HEK293 (cell line): ENCODE results near the gene NBDY.
A peak's percentile ranks its signal among the peaks of the same experiment; 100 is the strongest.

ENCODE experiments used
- CTCF ChIA-PET: fragments of 350-600 bp; formaldehyde crosslinking; extraction: SDS; loops from one replicate; lab custom pipeline; 2021; ENCODE audit warnings: antibody characterized with exemption; lab: Yijun Ruan, JAX
- POLR2A ChIA-PET: fragments of 300-600 bp; formaldehyde crosslinking; extraction: SDS; loops from one replicate; lab custom pipeline; 2020; ENCODE audit warnings: antibody characterized with exemption, inconsistent platforms; lab: Yijun Ruan, JAX
- H3K27ac ChIP-seq: fragments of 200-500 bp; sonication (Bioruptor generic); 2 replicates; pipeline ENCODE4 v1.5.1; 2014; ENCODE audit warnings: low read depth, low read length, control low read depth, inconsistent platforms; ENCODE audit errors: extremely low read depth
- H3K36me3 ChIP-seq, 2 experiments: fragments of 200-500 bp in 1 of 2; sonication (Bioruptor generic) in 1 of 2; 1 replicate in 1 of 2; 2 replicates in 1 of 2; pipeline ENCODE4 v1.5.1; 2014 to 2017; ENCODE audit warnings: inconsistent platforms in 2 of 2, low read length in 2 of 2; ENCODE audit not compliant: control insufficient read depth in 2 of 2, insufficient read depth in 1 of 2
- H3K4me1 ChIP-seq: fragments of 200-500 bp; sonication (Bioruptor generic); 2 replicates; pipeline ENCODE4 v1.5.1; 2014; ENCODE audit warnings: mild to moderate bottlenecking, low read length, inconsistent platforms; ENCODE audit not compliant: control insufficient read depth, insufficient read depth
- H3K4me3 ChIP-seq: 2 replicates; pipeline ENCODE4 v1.5.1; 2011; ENCODE audit warnings: low read depth, mild to moderate bottlenecking, control low read depth, low read length, moderate library complexity
- H3K9me3 ChIP-seq: fragments of 200-500 bp; sonication (Bioruptor generic); 2 replicates; pipeline ENCODE4 v1.5.1; 2014; ENCODE audit warnings: low read depth, low read length, inconsistent platforms; ENCODE audit not compliant: control insufficient read depth, insufficient read depth
- BCL11A ChIP-seq: fragments of 450-650 bp; formaldehyde crosslinking; IDR thresholded peaks from 2 replicates; pipeline ENCODE4 v1.5.1; 2016; ENCODE audit warnings: low read depth, missing biosample characterization, missing genetic modification characterization
- EGR2 ChIP-seq: fragments of 450-650 bp; formaldehyde crosslinking; IDR thresholded peaks from 2 replicates; pipeline ENCODE4 v1.5.1; 2016; ENCODE audit warnings: low read depth, missing biosample characterization, missing genetic modification characterization
- FEZF1 ChIP-seq: fragments of 450-650 bp; formaldehyde crosslinking; IDR thresholded peaks from 2 replicates; pipeline ENCODE4 v1.5.1; 2016; ENCODE audit warnings: missing biosample characterization, missing genetic modification characterization
- GLIS2 ChIP-seq: fragments of 450-650 bp; formaldehyde crosslinking; IDR thresholded peaks from 2 replicates; pipeline ENCODE4 v1.5.1; 2016; ENCODE audit warnings: missing biosample characterization, missing genetic modification characterization
- IKZF3 ChIP-seq: fragments of 450-650 bp; IDR thresholded peaks from 2 replicates; pipeline ENCODE4 v1.5.0; 2018; ENCODE audit warnings: missing biosample characterization, mild to moderate bottlenecking, missing genetic modification characterization, moderate library complexity
- KLF10 ChIP-seq: fragments of 450-650 bp; IDR thresholded peaks from 2 replicates; pipeline ENCODE4 v1.5.1; 2018; ENCODE audit warnings: missing biosample characterization, mild to moderate bottlenecking, missing genetic modification characterization
- KLF9 ChIP-seq: fragments of 450-650 bp; formaldehyde crosslinking; IDR thresholded peaks from 2 replicates; pipeline ENCODE4 v1.5.1; 2016; ENCODE audit warnings: missing biosample characterization, missing genetic modification characterization, low read depth
- MZF1 ChIP-seq: fragments of 450-650 bp; formaldehyde crosslinking; IDR thresholded peaks from 2 replicates; pipeline ENCODE4 v1.5.1; 2017; ENCODE audit warnings: missing biosample characterization, missing genetic modification characterization, borderline replicate concordance
- OSR2 ChIP-seq: fragments of 450-650 bp; formaldehyde crosslinking; IDR thresholded peaks from 2 replicates; pipeline ENCODE4 v1.5.1; 2016; ENCODE audit warnings: missing biosample characterization, missing genetic modification characterization
- PRDM1 ChIP-seq: fragments of 450-650 bp; formaldehyde crosslinking; IDR thresholded peaks from 2 replicates; pipeline ENCODE4; 2016; ENCODE audit warnings: missing biosample characterization, missing genetic modification characterization
- REPIN1 ChIP-seq: fragments of 450-650 bp; formaldehyde crosslinking; IDR thresholded peaks from 2 replicates; pipeline ENCODE4 v1.5.1; 2017; ENCODE audit warnings: missing biosample characterization, missing genetic modification characterization, low read depth
- TSHZ1 ChIP-seq: fragments of 450-650 bp; formaldehyde crosslinking; IDR thresholded peaks from 2 replicates; pipeline ENCODE4 v1.5.1; 2016; ENCODE audit warnings: missing biosample characterization, missing genetic modification characterization, borderline replicate concordance
- ZBTB44 ChIP-seq: fragments of 450-650 bp; IDR thresholded peaks from 2 replicates; pipeline ENCODE4 v1.5.1; 2018; ENCODE audit warnings: missing biosample characterization, mild to moderate bottlenecking, missing genetic modification characterization
- ZFHX2 ChIP-seq: fragments of 450-650 bp; formaldehyde crosslinking; conservative IDR thresholded peaks from 2 replicates; pipeline ENCODE4 v1.5.1; 2016; ENCODE audit warnings: missing biosample characterization, missing genetic modification characterization
- ZNF121 ChIP-seq: fragments of 450-650 bp; formaldehyde crosslinking; IDR thresholded peaks from 2 replicates; pipeline ENCODE4 v1.5.1; 2016; ENCODE audit warnings: missing biosample characterization, missing genetic modification characterization
- ZNF157 ChIP-seq: fragments of 450-650 bp; formaldehyde crosslinking; IDR thresholded peaks from 2 replicates; pipeline ENCODE4 v1.5.1; 2016; ENCODE audit warnings: missing biosample characterization, missing genetic modification characterization
- ZNF202 ChIP-seq: fragments of 450-650 bp; formaldehyde crosslinking; IDR thresholded peaks from 2 replicates; pipeline ENCODE4 v1.5.1; 2016; ENCODE audit warnings: missing biosample characterization, missing genetic modification characterization, borderline replicate concordance
- ZNF211 ChIP-seq: fragments of 450-650 bp; formaldehyde crosslinking; IDR thresholded peaks from 2 replicates; pipeline ENCODE4 v1.5.1; 2016; ENCODE audit warnings: low read depth, missing biosample characterization, missing genetic modification characterization
- ZNF521 ChIP-seq: fragments of 450-650 bp; formaldehyde crosslinking; IDR thresholded peaks from 2 replicates; pipeline ENCODE4 v1.5.1; 2017; ENCODE audit warnings: missing biosample characterization, mild to moderate bottlenecking, missing genetic modification characterization
- ZNF544 ChIP-seq: fragments of 450-650 bp; formaldehyde crosslinking; IDR thresholded peaks from 2 replicates; pipeline ENCODE4 v1.5.0; 2017; ENCODE audit warnings: missing biosample characterization, missing genetic modification characterization
- ZNF610 ChIP-seq: fragments of 450-650 bp; formaldehyde crosslinking; IDR thresholded peaks from 2 replicates; pipeline ENCODE4 v1.5.1; 2016; ENCODE audit warnings: missing biosample characterization, missing genetic modification characterization, borderline replicate concordance
- ZNF629 ChIP-seq: fragments of 450-650 bp; formaldehyde crosslinking; IDR thresholded peaks from 2 replicates; pipeline ENCODE4 v1.5.1; 2017; ENCODE audit warnings: missing biosample characterization, missing genetic modification characterization
- ZNF660 ChIP-seq: fragments of 450-650 bp; IDR thresholded peaks from 2 replicates; pipeline ENCODE4 v1.5.1; 2018; ENCODE audit warnings: missing biosample characterization, mild to moderate bottlenecking, missing genetic modification characterization
- ZNF677 ChIP-seq: fragments of 450-650 bp; IDR thresholded peaks from 2 replicates; pipeline ENCODE4 v1.5.0; 2018; ENCODE audit warnings: missing biosample characterization, mild to moderate bottlenecking, missing genetic modification characterization, moderate library complexity
- ZNF704 ChIP-seq: fragments of 450-650 bp; formaldehyde crosslinking; IDR thresholded peaks from 2 replicates; pipeline ENCODE4 v1.5.1; 2016; ENCODE audit warnings: missing biosample characterization, missing genetic modification characterization
- ZNF707 ChIP-seq: fragments of 450-650 bp; formaldehyde crosslinking; IDR thresholded peaks from 2 replicates; pipeline ENCODE4 v1.5.1; 2016; ENCODE audit warnings: missing biosample characterization, missing genetic modification characterization
- ZNF76 ChIP-seq: fragments of 450-650 bp; formaldehyde crosslinking; IDR thresholded peaks from 2 replicates; pipeline ENCODE4; 2016; ENCODE audit warnings: low read depth, missing biosample characterization, missing genetic modification characterization, borderline replicate concordance
- ZNF830 ChIP-seq: fragments of 450-650 bp; IDR thresholded peaks from 2 replicates; pipeline ENCODE4 v1.5.0; 2018; ENCODE audit warnings: missing biosample characterization, missing genetic modification characterization, low read depth, mild to moderate bottlenecking, moderate library complexity
- ZXDB ChIP-seq: fragments of 450-650 bp; formaldehyde crosslinking; IDR thresholded peaks from 2 replicates; pipeline ENCODE4 v1.5.1; 2016; ENCODE audit warnings: missing biosample characterization, missing genetic modification characterization
- TF ChIP-seq, protein P1 (sequence below): fragments of 450-650 bp; formaldehyde crosslinking; IDR thresholded peaks from 2 replicates; pipeline ENCODE4 v1.5.1; 2017; ENCODE audit warnings: missing biosample characterization, missing genetic modification characterization

The NBDY gene

DNA sequence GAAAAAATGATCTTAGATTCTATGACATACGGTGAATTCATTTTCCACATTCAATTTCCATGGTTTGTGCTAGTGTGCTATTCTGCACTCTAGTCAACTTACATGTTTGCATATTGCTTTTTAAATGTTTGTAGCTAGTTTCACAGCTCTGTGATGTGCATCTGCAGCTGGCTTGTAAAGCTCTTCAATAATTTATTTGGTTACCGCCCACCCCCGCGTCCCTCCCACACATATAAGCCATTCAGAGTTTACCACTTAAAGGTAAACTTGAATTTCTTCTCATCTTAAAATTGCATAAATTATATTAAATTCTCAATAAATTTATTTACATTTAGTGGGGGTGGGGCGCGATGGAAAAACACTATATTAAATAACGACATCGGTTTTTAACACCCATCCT is 291 bp upstream of the NBDY start:
- ChIA-PET CTCF (interaction anchor here (0.6 to 5.5 kb wide), 7 partner anchors 9 to 1593 kb away, joined by 3 to 31 read pairs (median 3); no protein-coding TSS in a partner anchor), POLR2A (interaction anchor here (1.0 kb wide), 1 partner anchor 267 kb away, joined by 3 read pairs; the partner anchor contains the start of gene SPIN3)
- H3K27ac ChIP-seq = no peak overlapping the region
- H3K4me1 ChIP-seq = no peaks in the 10 kb centered on the region
- no peaks in the 10 kb centered on the region for H3K9me3 ChIP-seq
- H3K4me3 ChIP-seq = peak overlapping the region; percentile 82
- 0 out of 2 replicates have a peak, but pooled peaks have one; percentile 14 for TF ChIP-seq KLF10 (tag by site-specific recombination)
- TF ChIP-seq, protein P1, sequence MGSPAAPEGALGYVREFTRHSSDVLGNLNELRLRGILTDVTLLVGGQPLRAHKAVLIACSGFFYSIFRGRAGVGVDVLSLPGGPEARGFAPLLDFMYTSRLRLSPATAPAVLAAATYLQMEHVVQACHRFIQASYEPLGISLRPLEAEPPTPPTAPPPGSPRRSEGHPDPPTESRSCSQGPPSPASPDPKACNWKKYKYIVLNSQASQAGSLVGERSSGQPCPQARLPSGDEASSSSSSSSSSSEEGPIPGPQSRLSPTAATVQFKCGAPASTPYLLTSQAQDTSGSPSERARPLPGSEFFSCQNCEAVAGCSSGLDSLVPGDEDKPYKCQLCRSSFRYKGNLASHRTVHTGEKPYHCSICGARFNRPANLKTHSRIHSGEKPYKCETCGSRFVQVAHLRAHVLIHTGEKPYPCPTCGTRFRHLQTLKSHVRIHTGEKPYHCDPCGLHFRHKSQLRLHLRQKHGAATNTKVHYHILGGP = no peak
- no peak for TF ChIP-seq ZNF202 (tag by site-specific recombination)
- no peak for TF ChIP-seq BCL11A (tag by site-specific recombination)
- peak; percentile 45; the same call in 1 of the 2 replicates for TF ChIP-seq EGR2
- peak; percentile 63 for TF ChIP-seq ZFHX2 (tag by site-specific recombination)
- TF ChIP-seq ZNF660 (tag by site-specific recombination) = no peak
- TF ChIP-seq REPIN1 (tag by site-specific recombination) = no peak
- no peak for TF ChIP-seq TSHZ1 (tag by site-specific recombination)
- no peak for TF ChIP-seq MZF1
- no peak for TF ChIP-seq ZNF521 (tag by site-specific recombination)
- no peak for TF ChIP-seq GLIS2
- TF ChIP-seq KLF9 = peak; percentile 12; the same call in 1 of the 2 replicates
- H3K36me3 ChIP-seq = no peaks in the 10 kb centered on the region

DNA sequence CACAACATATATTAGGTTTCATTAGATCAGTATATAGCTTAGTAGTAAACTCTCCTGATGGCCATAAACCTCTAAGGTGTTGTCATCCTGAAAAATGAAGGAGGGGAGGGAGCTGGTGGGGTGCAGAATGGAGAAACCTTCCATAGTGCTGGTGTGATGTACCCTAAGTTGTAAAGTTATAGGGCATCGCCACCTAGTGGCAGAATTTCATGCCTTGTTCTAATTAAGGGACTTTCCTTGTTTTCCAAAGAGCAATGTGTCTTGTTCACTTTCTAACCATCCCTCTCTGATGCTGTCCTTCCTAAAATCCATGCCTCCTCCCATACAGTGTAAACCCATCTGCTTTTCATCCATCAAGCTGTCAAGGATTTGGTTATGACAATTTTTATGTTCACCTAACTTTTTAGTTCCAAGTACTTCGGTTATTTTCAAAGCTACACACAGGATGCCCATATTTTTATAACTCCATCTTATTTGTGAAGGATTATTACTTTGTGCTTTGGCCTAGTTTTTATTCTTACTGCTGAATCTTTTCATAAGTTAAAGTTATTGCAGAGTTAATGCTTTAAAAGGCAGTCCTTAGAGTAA is 4.5 kb downstream of the NBDY start:
- Histone ChIP-seq H3K36me3 (peaks cover 0 to 22% of the 10 kb centered on the region in 2 experiments; a peak in 2 of 3 replicates), H3K4me3 (no peak overlapping the region), H3K9me3 (no peaks in the 10 kb centered on the region), H3K4me1 (no peaks in the 10 kb centered on the region), H3K27ac (no peak overlapping the region)
- CTCF ChIA-PET = interaction anchor here (0.5 to 2.4 kb wide), 13 partner anchors 9 to 1597 kb away, joined by 3 to 13 read pairs (median 3); no protein-coding TSS in a partner anchor
- POLR2A ChIA-PET = no interaction called here
- TF ChIP-seq ZBTB44 (tag by site-specific recombination) (no peak), ZNF704 (no peak), ZNF707 (tag by site-specific recombination) (no peak), ZNF610 (no peak), ZNF121 (tag by site-specific recombination) (no peak), ZNF521 (tag by site-specific recombination) (no peak), ZXDB (tag by site-specific recombination) (no peak), ZNF211 (tag by site-specific recombination) (no peak), ZNF830 (no peak), OSR2 (tag by site-specific recombination) (no peak), ZNF76 (tag by site-specific recombination) (no peak), ZNF677 (tag by site-specific recombination) (no peak), FEZF1 (tag by site-specific recombination) (no peak), IKZF3 (no peak), ZNF157 (tag by site-specific recombination) (no peak), PRDM1 (peak; percentile 90), ZNF544 (tag by site-specific recombination) (no peak), ZNF629 (tag by site-specific recombination) (no peak)
